Body of pancreas (tissue), 4 donors: ENCODE measurements around the gene FHOD3. TPM values are rescaled to one million over a fixed set of nuclear protein-coding genes. Genes with fewer than 3 reads are reported as not detected.
A peak's percentile ranks its signal among the peaks of the same experiment; 100 is the strongest.

ENCODE experiments used
- ATAC-seq: fragments of 150-250 bp; one replicate; pipeline ENCODE4 v1.9.1; 2016
- DNase-seq, 4 donors: peaks; one replicate each; pipeline ENCODE4 v3.0.0-alpha.2; 2019
- H3K27ac ChIP-seq, 4 donors: fragments of 200-600 bp; sonication (generic); 1 replicate in 3 of 4; 2 replicates in 1 of 4; pipeline versions ENCODE4 v1.5.1 to v1.6.1; 2016 to 2019; ENCODE audit warnings: mild to moderate bottlenecking in 1 of 4, mixed read lengths in 1 of 4, moderate library complexity in 1 of 4
- H3K27me3 ChIP-seq, 2 donors: fragments of 200-600 bp; sonication (generic); one replicate each; pipeline ENCODE4 v1.6.0; 2016; ENCODE audit warnings: mild to moderate bottlenecking in 1 of 2
- H3K36me3 ChIP-seq, 2 donors: fragments of 200-600 bp; sonication (generic); replicated peaks in 1 of 2; 2 replicates each; pipeline ENCODE4 v1.5.1; 2016; ENCODE audit warnings: low read depth in 2 of 2; ENCODE audit not compliant: insufficient read depth in 1 of 2
- H3K4me1 ChIP-seq: fragments of 200-600 bp; sonication (generic); one replicate; pipeline ENCODE4 v1.6.0; 2016
- H3K4me3 ChIP-seq, 2 donors: fragments of 200-600 bp; sonication (generic); 1 replicate in 1 of 2; 2 replicates in 1 of 2; pipeline ENCODE4 v1.5.1; 2016 to 2019
- H3K9me3 ChIP-seq, 3 donors: fragments of 200-600 bp; sonication (generic); 1 replicate in 2 of 3; 2 replicates in 1 of 3; pipeline ENCODE4 v1.5.1; 2016
- POLR2A ChIP-seq, 3 donors: fragments of 450-650 bp; IDR thresholded peaks; one replicate each; pipeline ENCODE4 v1.6.1; 2016; ENCODE audit warnings: antibody characterized with exemption in 3 of 3, mild to moderate bottlenecking in 2 of 3
- WGBS, 2 donors: methylation state at CpG; one replicate each; pipeline ENCODE4 v1.1.5; 2017; 5-methylcytosine and 5-hydroxymethylcytosine counted together
- intact Hi-C: fragments of 100-400 bp; cut with DNase I; formaldehyde crosslinking; loops from one replicate; pipeline ENCODE4 v1.15.1; 2023
- total RNA-seq, 2 donors: library from RNA; depleted of rRNA; stranded (reverse); fragments of >200 nt; gene quantifications; one replicate each; pipeline ENCODE4 v1.1.0, GENCODE V29; 2016
- TF ChIP-seq, protein P1 (sequence below), 7 experiments: fragments of 450-650 bp in 4 of 7; fragments of 200-600 bp in 3 of 7; sonication (generic) in 3 of 7; IDR thresholded peaks; one replicate each; pipeline ENCODE4 v1.5.1; 2016 to 2019; ENCODE audit warnings: antibody characterized with exemption in 7 of 7

FHOD3 gene
- total RNA-seq, 2 donors from 2014 or later, result 0.52 to 2.0 TPM

- intact Hi-C loops, result no loop called here
- TF ChIP-seq POLR2A (IDR thresholded peaks at IDR 0.05), result no peak
- TF ChIP-seq, protein P1, sequence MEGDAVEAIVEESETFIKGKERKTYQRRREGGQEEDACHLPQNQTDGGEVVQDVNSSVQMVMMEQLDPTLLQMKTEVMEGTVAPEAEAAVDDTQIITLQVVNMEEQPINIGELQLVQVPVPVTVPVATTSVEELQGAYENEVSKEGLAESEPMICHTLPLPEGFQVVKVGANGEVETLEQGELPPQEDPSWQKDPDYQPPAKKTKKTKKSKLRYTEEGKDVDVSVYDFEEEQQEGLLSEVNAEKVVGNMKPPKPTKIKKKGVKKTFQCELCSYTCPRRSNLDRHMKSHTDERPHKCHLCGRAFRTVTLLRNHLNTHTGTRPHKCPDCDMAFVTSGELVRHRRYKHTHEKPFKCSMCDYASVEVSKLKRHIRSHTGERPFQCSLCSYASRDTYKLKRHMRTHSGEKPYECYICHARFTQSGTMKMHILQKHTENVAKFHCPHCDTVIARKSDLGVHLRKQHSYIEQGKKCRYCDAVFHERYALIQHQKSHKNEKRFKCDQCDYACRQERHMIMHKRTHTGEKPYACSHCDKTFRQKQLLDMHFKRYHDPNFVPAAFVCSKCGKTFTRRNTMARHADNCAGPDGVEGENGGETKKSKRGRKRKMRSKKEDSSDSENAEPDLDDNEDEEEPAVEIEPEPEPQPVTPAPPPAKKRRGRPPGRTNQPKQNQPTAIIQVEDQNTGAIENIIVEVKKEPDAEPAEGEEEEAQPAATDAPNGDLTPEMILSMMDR (IDR thresholded peaks at IDR 0.05), result no peak
- H3K36me3 ChIP-seq, result no peaks in the 10 kb centered on the region
- H3K27me3 ChIP-seq, result no peaks in the 10 kb centered on the region
- H3K4me1 ChIP-seq, result peaks cover 22% of the 10 kb centered on the region
- no peak overlapping the region for H3K27ac ChIP-seq
- ATAC-seq, result no peak
- no peak for DNase-seq
- H3K9me3 ChIP-seq, result no peaks in the 10 kb centered on the region
- no peak overlapping the region for H3K4me3 ChIP-seq
- 92 to 94% methylated on average over 9 to 16 of the region's 16 CpGs for WGBS, 2 donors
These were observed 38.2 kb downstream of the FHOD3 start for GRCh38 chr18:36335476-36336279.

DNA sequence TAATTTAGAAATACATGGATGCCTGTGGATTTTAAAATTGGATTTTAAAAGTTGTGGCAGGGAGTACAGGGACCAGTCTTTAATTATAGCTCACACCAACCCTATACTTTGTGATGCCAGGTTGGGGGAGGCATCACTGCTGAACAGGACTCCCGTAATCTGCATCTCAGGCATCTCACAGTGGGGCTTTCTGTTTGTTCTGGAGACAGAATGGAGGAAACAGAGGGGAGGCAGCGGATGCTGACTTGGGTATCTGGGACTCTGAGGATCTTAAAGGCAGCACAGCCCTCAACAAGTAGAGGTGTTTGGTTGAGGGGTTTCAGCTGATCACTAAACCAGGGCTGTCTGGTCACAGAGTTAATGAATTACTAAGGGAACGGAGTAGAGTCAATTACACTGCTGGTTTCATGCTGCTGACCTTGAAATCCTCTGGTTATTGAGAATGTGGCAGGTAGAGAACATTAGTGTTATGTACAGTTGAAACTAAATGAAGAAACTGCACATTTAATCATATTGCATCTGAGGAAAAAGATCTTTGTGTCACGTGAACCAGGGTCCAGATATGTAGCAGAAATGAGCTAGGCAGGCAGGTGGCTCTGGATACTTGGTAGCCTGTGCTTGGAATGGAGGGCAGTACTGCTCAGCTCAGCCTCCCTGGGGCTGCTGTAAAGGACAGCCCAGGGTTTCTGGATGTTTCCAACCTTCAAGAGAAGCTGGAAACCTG lies 40.3 kb downstream of the FHOD3 start:
- Histone ChIP-seq H3K27ac (peak overlapping the region in 1 of 4 donors; percentile 5), H3K4me1 (peaks cover 22% of the 10 kb centered on the region), H3K36me3 (no peaks in the 10 kb centered on the region), H3K27me3 (no peaks in the 10 kb centered on the region), H3K4me3 (no peak overlapping the region), H3K9me3 (no peaks in the 10 kb centered on the region)
- TF ChIP-seq, protein P1 (IDR thresholded peaks at IDR 0.05), result no peak
- TF ChIP-seq POLR2A (IDR thresholded peaks at IDR 0.05), result no peak
- intact Hi-C loops, result no loop called here
- WGBS, 2 donors, result 43 to 50% methylated on average over 4 of the region's 4 CpGs
- ATAC-seq (peak; percentile 66), DNase-seq (no peak)

DNA sequence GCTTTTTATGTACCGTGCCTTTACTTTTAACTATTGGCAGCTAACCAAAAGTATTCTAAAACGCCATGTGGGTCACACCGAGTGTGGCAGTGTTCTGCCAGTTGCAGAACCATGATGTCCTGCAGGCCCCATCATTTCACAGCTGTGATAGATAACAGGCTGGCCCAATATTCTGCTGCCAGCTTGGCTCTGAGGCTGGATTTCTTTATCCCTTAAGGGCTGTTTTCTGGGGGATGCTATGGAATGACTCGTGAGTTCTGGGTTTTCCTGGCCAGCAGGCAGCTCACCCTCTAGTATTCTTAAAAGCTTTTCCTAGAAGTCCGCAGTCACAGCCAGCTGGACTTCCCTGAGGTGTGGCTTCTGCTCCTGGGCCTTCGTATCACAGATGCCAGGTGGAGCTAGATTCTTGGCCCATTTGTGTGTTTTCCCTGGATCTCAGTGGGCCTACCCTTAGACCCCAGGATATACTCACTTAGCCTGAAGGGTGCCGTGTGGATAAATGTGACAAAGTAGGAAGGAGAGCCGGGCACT lies 41.0 kb downstream of the FHOD3 start:
- DNase-seq (no peak), ATAC-seq (no peak)
- intact Hi-C loops, result no loop called here
- H3K27ac ChIP-seq, result peak overlapping the region in 1 of 4 donors; percentile 5
- 46 to 54% methylated on average over 8 of the region's 8 CpGs for WGBS, 2 donors
- H3K4me1 ChIP-seq, result peaks cover 22% of the 10 kb centered on the region
- H3K9me3 ChIP-seq, result no peaks in the 10 kb centered on the region
- no peaks in the 10 kb centered on the region for H3K27me3 ChIP-seq
- no peaks in the 10 kb centered on the region for H3K36me3 ChIP-seq
- TF ChIP-seq POLR2A (IDR thresholded peaks at IDR 0.05), result no peak
- TF ChIP-seq, protein P1 (IDR thresholded peaks at IDR 0.05), result no peak
- H3K4me3 ChIP-seq, result no peak overlapping the region

- Histone ChIP-seq H3K27ac (no peak overlapping the region), H3K36me3 (no peaks in the 10 kb centered on the region), H3K27me3 (no peaks in the 10 kb centered on the region), H3K4me3 (no peak overlapping the region), H3K9me3 (no peaks in the 10 kb centered on the region), H3K4me1 (peaks cover 18% of the 10 kb centered on the region)
- ATAC-seq, result no peak
- intact Hi-C loops, result no loop called here
- DNase-seq, result no peak
- 83 to 85% methylated on average over 4 of the region's 4 CpGs for WGBS, 2 donors
- no peak for TF ChIP-seq POLR2A (IDR thresholded peaks at IDR 0.05)
- TF ChIP-seq, protein P1 (IDR thresholded peaks at IDR 0.05), result no peak
These were observed 42.7 kb downstream of the FHOD3 start for GRCh38 chr18:36340246-36340645.
